B cell (primary cell): ENCODE measurements around the gene TNFRSF1B. TPM values are rescaled to one million over a fixed set of nuclear protein-coding genes. Genes with fewer than 3 reads are reported as not detected.
A peak's percentile ranks its signal among the peaks of the same experiment; 100 is the strongest.

Source experiments
- ATAC-seq: fragments of 200-7000 bp; cut with Tn5 transposase; one replicate; pipeline ENCODE4 v1.10.0; 2021; ENCODE audit warnings: low read depth, mild to moderate bottlenecking, moderate number of reproducible peaks, moderate library complexity
- CTCF ChIA-PET: fragments of 350-600 bp; sonication (Branson Sonifier 250); formaldehyde crosslinking; loops from one replicate; lab custom pipeline; 2021; ENCODE audit warnings: antibody characterized with exemption, inconsistent platforms; lab: Charles Lee
- POLR2A ChIA-PET: fragments of 350-600 bp; sonication (Branson Sonifier 250); formaldehyde crosslinking; loops from one replicate; lab custom pipeline; 2021; ENCODE audit warnings: antibody characterized with exemption; lab: Charles Lee
- DNase-seq: peaks from one replicate; pipeline ENCODE4 v3.0.0; 2013
- H2AFZ ChIP-seq: 2 replicates; pipeline ENCODE4 v1.6.1; 2012; ENCODE audit warnings: mild to moderate bottlenecking, low read depth, low read length; ENCODE audit not compliant: insufficient read depth, poor library complexity, severe bottlenecking
- H3K27ac ChIP-seq, 2 donors: 1 replicate in 1 of 2; 2 replicates in 1 of 2; pipeline ENCODE4 v1.5.1; 2012 to 2013; ENCODE audit warnings: low read length in 2 of 2, mild to moderate bottlenecking in 2 of 2, moderate library complexity in 1 of 2
- H3K27me3 ChIP-seq, 4 experiments: fragments of 200-600 bp in 1 of 4; sonication (generic) in 1 of 4; replicated peaks in 1 of 4; 1 replicate in 2 of 4; 2 replicates in 2 of 4; pipeline versions ENCODE4 v1.6.1 to v1.7.0; 2013 to 2016; ENCODE audit warnings: low read length in 3 of 4, mild to moderate bottlenecking in 2 of 4, mixed read lengths in 1 of 4, moderate library complexity in 1 of 4; ENCODE audit not compliant: insufficient read depth in 4 of 4, control insufficient read depth in 3 of 4; ENCODE audit errors: control extremely low read depth in 1 of 4
- H3K36me3 ChIP-seq, 2 experiments: replicated peaks in 1 of 2; 1 replicate in 1 of 2; 2 replicates in 1 of 2; pipeline versions ENCODE4 v1.6.1 to v1.7.1; 2013; ENCODE audit warnings: low read length in 1 of 2; ENCODE audit not compliant: insufficient read depth in 2 of 2, control insufficient read depth in 1 of 2; ENCODE audit errors: control extremely low read depth in 1 of 2, extremely low read depth in 1 of 2
- H3K4me1 ChIP-seq, 2 donors: fragments of 200-600 bp in 1 of 2; sonication (generic) in 1 of 2; 1 replicate in 1 of 2; 2 replicates in 1 of 2; pipeline versions ENCODE4 v1.5.1 to v1.6.1; 2013 to 2017; ENCODE audit warnings: low read length in 2 of 2; ENCODE audit not compliant: control insufficient read depth in 2 of 2, insufficient read depth in 2 of 2
- H3K4me2 ChIP-seq: replicated peaks from 2 replicates; pipeline ENCODE3; 2012; ENCODE audit warnings: mild to moderate bottlenecking, low read depth, low read length; ENCODE audit not compliant: poor library complexity, severe bottlenecking
- H3K4me3 ChIP-seq, 5 experiments: fragments of 200-600 bp in 1 of 5; sonication (generic) in 1 of 5; 1 replicate in 3 of 5; 2 replicates in 2 of 5; pipeline versions ENCODE4 v1.5.1 to v1.7.0; 2011 to 2016; ENCODE audit warnings: low read length in 4 of 5, mild to moderate bottlenecking in 4 of 5, low read depth in 2 of 5, control low read depth in 1 of 5, moderate library complexity in 1 of 5; ENCODE audit not compliant: insufficient read depth in 1 of 5; ENCODE audit errors: control extremely low read depth in 1 of 5, extremely low read depth in 1 of 5
- H3K79me2 ChIP-seq: fragments of 200-600 bp; sonication (generic); one replicate; pipeline ENCODE4 v1.6.0; 2016; ENCODE audit warnings: low read length; ENCODE audit not compliant: control insufficient read depth, insufficient read depth
- H3K9ac ChIP-seq: fragments of 200-600 bp; sonication (generic); 2 replicates; pipeline ENCODE4 v1.6.1; 2017; ENCODE audit warnings: mild to moderate bottlenecking, low read length, moderate library complexity
- H3K9me3 ChIP-seq, 3 donors: one replicate each; pipeline versions ENCODE4 v1.6.1 to v1.7.1; 2013; ENCODE audit warnings: low read length in 2 of 3; ENCODE audit not compliant: control insufficient read depth in 2 of 3, insufficient read depth in 1 of 3; ENCODE audit errors: control extremely low read depth in 1 of 3
- H4K20me1 ChIP-seq: 2 replicates; pipeline ENCODE4 v1.6.0; 2012; ENCODE audit warnings: mild to moderate bottlenecking, low read length; ENCODE audit not compliant: insufficient read depth, control insufficient read depth, poor library complexity, severe bottlenecking
- H3K27ac Mint-ChIP-seq: one replicate; pipeline ENCODE4 v1.8.0; 2021; ENCODE audit warnings: mixed read lengths
- H3K27me3 Mint-ChIP-seq: one replicate; pipeline ENCODE4 v1.8.0; 2021; ENCODE audit warnings: mixed read lengths
- H3K4me1 Mint-ChIP-seq: one replicate; pipeline ENCODE4 v1.8.0; 2021; ENCODE audit warnings: mixed read lengths
- H3K4me3 Mint-ChIP-seq: one replicate; pipeline ENCODE4 v1.8.0; 2021; ENCODE audit warnings: mixed read lengths
- H3K9me3 Mint-ChIP-seq: one replicate; pipeline ENCODE4 v1.8.0; 2022; ENCODE audit warnings: mixed read lengths; ENCODE audit not compliant: insufficient read depth
- CTCF ChIP-seq: fragments of 200-600 bp; IDR thresholded peaks from one replicate; pipeline ENCODE4 v1.8.0; 2022; ENCODE audit warnings: antibody characterized with exemption, mild to moderate bottlenecking
- EZH2 ChIP-seq: IDR thresholded peaks from 2 replicates; pipeline ENCODE4 v1.6.1; 2012; ENCODE audit warnings: borderline replicate concordance, low read depth, mild to moderate bottlenecking, moderate library complexity, low read length; ENCODE audit not compliant: insufficient read depth, poor library complexity, severe bottlenecking
- WGBS: methylation state at CpG from one replicate; pipeline ENCODE4 v1.1.5; 2013; ENCODE audit warnings: missing lambda C conversion rate; ENCODE audit not compliant: insufficient coverage; 5-methylcytosine and 5-hydroxymethylcytosine counted together
- intact Hi-C: fragments of 100-400 bp; cut with micrococcal nuclease; formaldehyde crosslinking; loops from one replicate; pipeline ENCODE4 v1.10.0; 2022
- polyA plus RNA-seq: library from polyadenylated mRNA; depleted of rRNA; stranded (reverse); fragments of >200 nt; gene quantifications from 2 replicates; pipeline ENCODE4 v1.2.3, GENCODE V29; 2012
- total RNA-seq, 2 donors: library from RNA; stranded (reverse); fragments of 120-200 nt in 1 of 2; gene quantifications; 1 replicate in 1 of 2; 2 replicates in 1 of 2; pipeline versions ENCODE4 v1.2.3 to v1.2.4, GENCODE V29; 2013 to 2022

Gene TNFRSF1B
- total and polyA plus RNA-seq, 2 donors (not counting 1 experiment from before 2014, with no cell fraction given), result 37.7 to 99.4 TPM

DNA sequence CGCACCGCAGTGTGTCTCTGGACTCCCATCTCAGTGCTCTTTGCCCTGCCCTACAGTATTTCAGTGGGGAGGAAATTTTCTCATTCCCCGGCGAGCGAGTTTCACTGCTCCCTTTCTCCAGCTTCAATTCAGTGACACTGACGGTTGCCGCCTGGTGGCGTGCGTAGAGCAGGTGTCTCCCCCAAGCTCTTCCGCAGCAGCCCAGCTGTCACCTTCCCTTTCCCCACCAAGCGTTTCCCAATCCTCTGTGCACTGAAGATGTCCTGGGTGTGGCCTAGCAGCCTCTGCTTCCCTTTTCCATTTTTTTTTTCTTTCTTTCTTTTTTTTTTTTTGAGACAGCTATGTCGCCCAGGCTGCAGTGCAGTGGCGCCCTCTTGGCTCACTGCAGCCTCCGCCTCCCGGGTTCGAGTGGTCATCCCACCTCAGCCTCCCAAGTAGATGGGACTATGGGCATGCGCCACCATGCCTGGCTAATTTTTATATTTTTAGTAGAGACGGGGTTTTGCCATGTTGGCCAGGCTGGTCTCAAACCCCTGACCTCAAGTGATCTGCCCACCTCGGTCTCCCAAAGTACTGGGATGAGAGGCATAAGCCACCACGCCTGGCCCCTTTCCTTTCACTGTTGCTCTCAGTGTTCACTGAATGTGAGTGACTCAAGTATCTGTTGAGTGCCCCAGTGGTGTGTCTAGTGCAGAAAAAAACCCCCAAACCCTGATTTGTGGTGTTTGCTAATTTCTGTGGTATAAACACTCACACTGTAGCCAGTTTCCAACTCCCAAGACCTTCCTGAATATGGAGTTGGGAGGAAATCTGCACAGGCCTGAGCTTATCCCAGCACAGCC lies 30.1 kb downstream of the TNFRSF1B start:
- peak; percentile 37 for DNase-seq
- intact Hi-C loops, result no loop called here
- H3K4me1 Mint-ChIP-seq, result peaks cover 51% of the 10 kb centered on the region
- Histone ChIP-seq H3K27ac (no peak overlapping the region), H3K27me3 (no peaks in the 10 kb centered on the region), H4K20me1 (no peaks in the 10 kb centered on the region), H3K9ac (no peak overlapping the region), H3K79me2 (peaks cover 5% of the 10 kb centered on the region), H3K36me3 (peaks cover 0 to 58% of the 10 kb centered on the region in 2 experiments), H3K9me3 (peaks cover 0 to 17% (median 0%) of the 10 kb centered on the region in 3 donors), H3K4me3 (no peak overlapping the region), H3K4me2 (no peak overlapping the region), H3K4me1 (peaks cover 13 to 39% of the 10 kb centered on the region in 2 donors), H2AFZ (no peak overlapping the region)
- ChIA-PET POLR2A (interaction anchor here (0.7 to 3.4 kb wide), 3 partner anchors 13 to 72 kb away, joined by 3 to 10 read pairs (median 4); no protein-coding TSS in a partner anchor), CTCF (interaction anchor here (0.7 to 17.5 kb wide), 16 partner anchors 8 to 160 kb away, joined by 3 to 685 read pairs (median 4); no protein-coding TSS in a partner anchor)
- H3K4me3 Mint-ChIP-seq, result peak overlapping the region; percentile 21
- 48% methylated on average over 8 of the region's 20 CpGs for WGBS
- no peaks in the 10 kb centered on the region for H3K27me3 Mint-ChIP-seq
- TF ChIP-seq EZH2, result no peak
- TF ChIP-seq CTCF, result peak; percentile 28
- ATAC-seq, result peak; percentile 39
- H3K27ac Mint-ChIP-seq, result peak overlapping the region; percentile 53
- no peaks in the 10 kb centered on the region for H3K9me3 Mint-ChIP-seq

GRCh38 chr1:12197483-12197880 lies 30.7 kb downstream of the TNFRSF1B start:
- Histone ChIP-seq H3K27ac (no peak overlapping the region), H4K20me1 (no peaks in the 10 kb centered on the region), H3K9me3 (peaks cover 0 to 17% (median 0%) of the 10 kb centered on the region in 3 donors), H3K27me3 (no peaks in the 10 kb centered on the region), H3K79me2 (peaks cover 5% of the 10 kb centered on the region), H2AFZ (no peak overlapping the region), H3K4me1 (peaks cover 13 to 44% of the 10 kb centered on the region in 2 donors), H3K4me3 (no peak overlapping the region), H3K9ac (no peak overlapping the region), H3K36me3 (peaks cover 0 to 59% of the 10 kb centered on the region in 2 experiments), H3K4me2 (no peak overlapping the region)
- DNase-seq, result no peak
- intact Hi-C loops, result no loop called here
- H3K4me1 Mint-ChIP-seq, result peaks cover 54% of the 10 kb centered on the region
- peak overlapping the region; percentile 53 for H3K27ac Mint-ChIP-seq
- H3K9me3 Mint-ChIP-seq, result no peaks in the 10 kb centered on the region
- WGBS, result no CpG with 5 or more reads among the region's 7 CpGs
- POLR2A ChIA-PET, result interaction anchor here (0.6 to 3.4 kb wide), 2 partner anchors 73 to 214 kb away, joined by 3 to 10 read pairs; no protein-coding TSS in a partner anchor
- CTCF ChIA-PET, result interaction anchor here (0.6 to 17.5 kb wide), 8 partner anchors 8 to 251 kb away, joined by 3 to 685 read pairs (median 6); no protein-coding TSS in a partner anchor
- no peak for ATAC-seq
- H3K4me3 Mint-ChIP-seq, result no peak overlapping the region
- no peaks in the 10 kb centered on the region for H3K27me3 Mint-ChIP-seq
- TF ChIP-seq EZH2 (no peak), CTCF (no peak)
